NCI-H1436 (cell line): ENCODE results near the gene OGFR.

Source experiments
- DNase-seq: peaks from one replicate; lab custom pipeline; 2025; lab: John Stamatoyannopoulos, UW

The OGFR gene

GRCh38 chr20:62860924-62861691 is 56.5 kb downstream of the OGFR start:
- DNase-seq: peak; percentile 6

GRCh38 chr20:62861726-62862336 is 57.2 kb downstream of the OGFR start, which contains the start of gene TCFL5:
TSS of gene TCFL5 (minus strand) at chr20:62861822. CDS start at chr20:62861670, 152 bp downstream.
- DNase-seq: peak; percentile 87
